ENCODE results near the gene LMO7.

The LMO7 gene

DNA sequence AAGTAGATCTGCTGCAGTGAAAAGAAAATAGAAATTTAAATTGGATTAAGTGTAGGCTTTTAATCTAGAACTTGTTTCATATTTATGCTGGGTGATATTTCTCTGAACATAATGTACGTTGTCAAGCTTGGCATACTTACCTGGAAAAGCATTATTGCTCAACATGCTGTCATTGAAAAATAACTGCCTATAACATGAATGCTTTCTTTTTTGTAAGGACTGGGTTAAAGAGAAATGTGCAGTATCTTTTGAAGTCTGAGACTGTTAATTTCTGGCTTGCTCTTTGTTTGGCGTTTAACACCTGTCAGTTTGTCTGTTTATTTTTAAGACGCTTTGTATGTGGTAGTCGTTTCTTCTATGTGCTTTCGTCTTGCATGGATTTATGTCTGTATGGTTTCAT, 175.2 kb downstream of the LMO7 start:
- DNase-seq = no peak

DNA sequence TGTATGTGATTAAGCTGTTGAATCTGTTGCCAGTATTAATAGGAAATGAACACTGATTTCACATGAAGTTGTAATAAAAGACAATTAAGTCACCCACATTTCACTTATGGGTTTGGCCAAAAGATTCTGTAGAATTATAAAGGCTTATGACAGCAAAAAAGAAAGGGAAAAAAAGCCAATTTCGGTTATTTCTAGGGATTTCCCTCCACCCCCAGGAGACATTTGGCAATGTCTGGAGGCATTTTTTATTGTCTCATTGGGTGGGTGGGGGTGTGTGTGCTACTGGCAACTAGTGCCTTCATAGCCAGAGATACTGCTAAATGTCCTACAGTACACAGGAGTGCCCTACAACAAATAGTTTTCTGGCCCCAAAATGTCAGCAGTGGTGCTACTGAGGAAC, 175.7 kb downstream of the LMO7 start:
- DNase-seq = no peak

DNA sequence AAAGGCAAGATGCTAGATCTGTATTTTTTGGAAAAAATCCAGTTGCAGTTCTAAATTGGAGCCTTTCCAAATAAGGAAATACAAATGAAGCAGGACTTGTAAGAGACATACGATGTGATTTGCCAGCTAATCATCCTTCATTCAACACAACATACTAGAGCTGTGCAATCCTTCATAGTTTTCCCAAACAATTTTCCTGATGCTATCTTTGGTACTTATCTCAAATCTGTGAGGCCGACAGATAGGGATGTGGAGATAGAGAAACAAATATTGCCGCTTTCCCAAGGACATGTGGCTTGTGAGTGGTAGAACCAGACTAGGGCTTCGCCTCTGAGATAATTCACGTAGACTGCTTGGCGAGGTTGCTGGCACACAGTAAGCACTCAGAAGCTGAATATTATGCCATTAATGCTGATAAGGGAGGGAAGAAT, 176.6 kb downstream of the LMO7 start:
- no peak for DNase-seq

DNA sequence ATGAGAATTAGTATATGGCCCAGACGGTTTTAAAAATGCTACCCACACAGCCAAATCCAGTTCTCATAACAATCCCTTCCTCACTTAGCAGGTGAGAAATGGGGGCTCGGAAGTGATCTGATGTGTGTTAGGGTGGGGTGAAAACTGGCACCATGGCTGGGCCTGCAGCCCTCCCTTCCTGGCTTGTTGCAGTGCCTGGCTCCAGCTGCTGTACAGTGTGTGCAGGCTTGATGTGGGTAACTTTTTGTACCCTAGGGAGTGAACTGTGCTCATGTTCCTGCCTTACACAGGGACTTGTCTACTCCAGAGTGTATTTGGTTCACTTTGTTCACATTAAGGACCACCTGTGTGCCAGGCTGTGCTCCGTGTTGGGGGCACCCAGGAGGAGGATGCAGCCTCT, 177.2 kb downstream of the LMO7 start:
- DNase-seq = no peak

DNA sequence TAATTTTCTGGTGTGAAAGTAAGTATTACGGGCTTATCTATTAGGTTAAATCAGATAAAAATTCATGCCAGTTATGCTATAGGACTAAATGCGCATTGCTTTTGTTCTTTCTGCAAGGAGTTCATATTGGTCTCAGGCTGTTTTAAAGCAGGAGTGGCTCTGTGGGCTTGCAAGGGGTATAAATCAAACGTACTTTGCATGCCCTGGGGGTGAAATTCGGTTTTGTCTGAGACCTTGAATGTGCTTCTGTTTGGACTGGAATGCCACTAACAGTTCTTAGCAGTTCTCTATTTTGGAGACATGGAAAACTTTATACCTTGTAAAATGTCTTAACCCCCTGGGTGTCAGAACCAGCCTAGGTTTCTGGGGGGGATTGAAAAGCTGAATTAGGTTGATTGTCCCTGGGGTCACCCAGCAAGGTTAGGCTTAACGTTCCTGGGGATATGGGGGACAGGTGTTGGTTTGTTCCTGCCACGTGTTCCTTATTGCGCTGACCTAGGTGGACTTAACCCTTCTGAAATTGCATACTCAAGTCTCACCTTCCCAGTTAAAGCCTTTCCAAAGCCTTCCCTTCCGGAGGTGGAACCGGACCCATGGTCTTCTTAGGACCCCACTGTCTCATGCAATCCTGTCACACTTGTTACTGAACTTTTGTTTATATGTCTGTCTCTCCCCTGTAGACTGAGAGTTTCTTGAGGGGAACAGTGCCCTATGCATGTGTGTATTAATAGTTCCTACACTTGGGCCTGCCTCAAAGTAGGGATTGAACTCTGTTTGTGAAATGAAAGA, 182.2 kb downstream of the LMO7 start:
- no peak for DNase-seq

DNA sequence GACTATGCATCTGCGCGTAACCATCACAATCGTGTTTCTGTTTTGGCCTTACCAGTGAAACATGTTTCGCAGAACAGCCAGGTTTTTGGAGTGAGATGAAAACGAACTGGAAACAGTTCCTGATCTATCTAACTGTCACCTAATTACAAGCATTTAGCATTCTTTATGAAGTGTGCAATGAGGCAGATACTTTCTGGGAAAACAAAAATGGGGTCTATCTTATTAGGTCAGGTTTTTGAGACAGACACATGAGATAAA, 182.8 kb downstream of the LMO7 start:
- DNase-seq = no peak

- DNase-seq = no peak
Observed at GRCh38 chr13:75825161-75825560, 189.0 kb downstream of the LMO7 start.

- DNase-seq = no peak
Observed at GRCh38 chr13:75825594-75825993, 189.5 kb downstream of the LMO7 start.

- DNase-seq = no peak
Observed at GRCh38 chr13:75826391-75826790, 190.3 kb downstream of the LMO7 start.

DNA sequence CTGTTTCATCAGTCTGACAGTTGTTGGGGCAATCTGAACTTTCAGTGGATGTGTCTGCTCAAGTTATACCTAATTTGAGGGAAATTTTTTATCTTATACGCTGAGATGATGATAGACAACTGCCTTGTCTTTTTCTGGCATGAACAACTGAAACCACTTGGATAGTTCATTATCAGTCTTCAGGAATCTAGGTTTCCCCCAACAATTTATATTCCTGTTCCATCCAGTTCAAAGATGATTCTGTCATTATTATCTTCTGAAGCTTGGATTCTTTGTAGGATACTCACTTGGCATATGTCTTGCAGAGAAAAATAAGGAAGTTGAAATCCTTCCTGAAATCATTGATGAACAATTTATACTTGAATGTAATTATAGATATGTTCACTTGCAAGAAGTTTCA, 193.7 kb downstream of the LMO7 start:
- DNase-seq = no peak

- DNase-seq = no peak
Observed at GRCh38 chr13:75830842-75831241, 194.7 kb downstream of the LMO7 start.

DNA sequence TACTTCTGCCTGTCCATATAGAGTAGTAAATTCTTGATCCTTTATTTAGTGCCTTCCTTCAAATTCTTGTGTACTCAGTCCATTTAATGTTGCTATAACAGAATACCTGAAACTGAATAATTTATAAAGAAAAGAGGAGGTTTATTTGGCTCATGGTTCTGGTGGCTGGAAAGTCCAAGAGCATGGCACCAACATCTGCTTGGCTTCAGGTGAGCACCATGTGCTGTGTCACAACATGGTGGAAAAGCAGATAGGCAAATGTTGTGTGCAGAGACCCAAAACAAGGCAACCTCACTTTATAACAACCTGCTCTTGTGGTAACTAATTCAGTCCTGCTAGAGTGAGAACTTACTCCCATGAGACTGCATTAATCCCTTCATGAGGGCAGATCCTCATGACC, 195.3 kb downstream of the LMO7 start:
- no peak for DNase-seq

DNA sequence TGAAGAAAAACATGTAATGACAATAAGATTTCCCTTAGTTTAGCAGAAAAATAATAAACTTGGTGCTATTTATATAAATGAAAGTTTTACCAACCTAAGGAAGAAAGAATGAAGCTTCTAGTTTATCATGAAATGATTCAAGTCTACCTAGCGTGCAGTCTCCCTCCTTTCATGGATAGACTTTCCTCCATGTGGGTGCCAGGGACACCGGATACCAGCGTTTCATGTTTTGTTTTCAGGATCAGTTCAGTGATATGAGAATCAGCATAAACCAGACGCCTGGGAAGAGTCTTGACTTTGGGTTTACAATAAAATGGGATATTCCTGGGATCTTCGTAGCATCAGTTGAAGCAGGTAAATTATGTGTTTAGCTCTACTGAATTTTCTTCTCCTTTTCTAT, 196.7 kb downstream of the LMO7 start:
- DNase-seq = no peak

GRCh38 chr13:75836441-75836840, 200.3 kb downstream of the LMO7 start:
- no peak for DNase-seq

DNA sequence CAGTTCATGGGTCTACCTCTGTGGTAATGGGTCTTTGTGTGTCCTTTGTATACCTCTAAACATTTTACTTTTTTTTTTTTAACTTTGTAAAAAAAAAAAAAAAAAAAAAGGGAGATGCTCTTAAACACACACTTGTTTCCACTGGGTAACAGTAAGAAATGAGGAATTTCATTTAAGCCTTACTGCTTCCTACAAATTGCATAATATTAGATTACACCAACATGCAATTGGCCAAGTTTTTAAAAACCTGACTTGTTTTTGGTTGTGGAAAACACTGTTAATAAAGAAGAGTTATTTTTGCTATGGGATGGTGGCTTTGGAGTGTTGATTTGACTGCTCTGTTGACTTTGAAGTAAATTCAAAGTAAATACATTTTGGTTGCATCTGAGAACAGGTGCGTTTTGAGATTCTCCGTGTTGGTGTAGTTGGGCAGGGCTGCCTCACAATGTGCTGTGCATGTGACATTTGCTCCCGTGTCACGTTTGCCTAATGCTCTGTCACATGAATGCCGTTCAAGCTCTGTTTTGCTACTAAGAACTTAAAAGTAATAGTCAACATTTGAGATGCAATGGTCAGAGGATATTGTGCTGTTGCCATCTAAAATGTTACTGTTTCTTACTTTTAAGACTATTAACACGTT, 202.4 kb downstream of the LMO7 start:
- no peak for DNase-seq

DNA sequence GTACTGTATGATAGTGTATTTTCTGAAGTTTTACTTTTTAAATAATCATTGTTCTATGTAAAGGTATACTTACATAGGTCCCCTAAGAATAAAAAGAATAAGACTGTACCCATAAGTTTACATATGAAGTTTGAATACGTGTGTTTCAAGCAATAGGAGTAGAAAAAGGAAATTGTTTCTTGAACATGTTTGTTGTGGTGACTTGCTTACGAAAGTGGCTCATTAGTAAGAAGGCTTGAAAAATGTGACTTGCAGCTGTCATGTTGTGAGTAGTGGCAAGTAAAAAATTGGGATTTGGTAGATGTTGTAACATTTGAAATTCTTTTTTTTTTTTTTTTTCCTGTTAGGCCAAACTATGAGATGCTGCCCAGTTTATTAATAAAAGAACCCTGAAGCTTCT, 203.3 kb downstream of the LMO7 start:
- no peak for DNase-seq

- DNase-seq = no peak
Observed at GRCh38 chr13:75841905-75842304, 205.8 kb downstream of the LMO7 start.

- no peak for DNase-seq
Observed at GRCh38 chr13:75843074-75843473, 206.9 kb downstream of the LMO7 start.

- no peak for DNase-seq
Observed at GRCh38 chr13:75843991-75844390, 207.9 kb downstream of the LMO7 start.

DNA sequence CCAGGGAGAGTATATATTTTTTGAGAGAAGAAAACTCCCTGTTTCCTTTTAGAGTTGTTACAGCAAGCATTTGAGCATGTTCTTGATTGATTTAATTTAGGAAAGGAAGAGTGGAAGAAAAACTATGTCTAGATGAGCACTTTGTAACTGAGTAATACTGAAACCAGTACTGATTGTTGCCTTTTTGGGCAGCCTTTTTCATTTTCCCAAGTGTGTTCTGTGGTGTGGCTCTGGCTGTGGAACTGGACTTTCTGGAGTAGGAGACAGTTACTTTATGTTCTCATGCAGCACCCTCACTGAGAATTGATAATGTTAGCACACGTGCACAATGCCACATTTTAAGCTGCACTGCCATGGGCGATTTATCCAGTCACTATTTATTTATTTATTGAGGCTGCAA, 211.5 kb downstream of the LMO7 start:
- DNase-seq = no peak

DNA sequence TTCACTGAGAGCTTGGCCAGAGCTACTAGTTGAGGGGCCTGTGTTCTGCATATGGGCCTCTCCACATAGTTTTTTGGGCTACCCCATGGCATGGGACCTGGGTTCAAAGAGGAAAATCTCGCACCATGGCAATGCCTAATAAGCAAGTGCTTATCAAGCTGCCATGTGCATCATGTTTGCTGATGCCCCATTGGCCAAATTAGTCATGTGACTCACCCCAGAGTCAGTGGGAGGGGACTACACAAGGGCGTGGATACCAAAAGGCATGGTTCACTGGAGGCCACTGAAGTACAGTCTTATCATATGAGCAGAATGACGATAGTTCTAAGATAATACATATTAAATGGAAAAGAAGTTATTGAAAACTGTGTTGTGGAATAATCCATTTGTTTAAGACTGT, 214.8 kb downstream of the LMO7 start:
- DNase-seq = no peak

GRCh38 chr13:75855216-75855615, 219.1 kb downstream of the LMO7 start:
- no peak for DNase-seq

DNA sequence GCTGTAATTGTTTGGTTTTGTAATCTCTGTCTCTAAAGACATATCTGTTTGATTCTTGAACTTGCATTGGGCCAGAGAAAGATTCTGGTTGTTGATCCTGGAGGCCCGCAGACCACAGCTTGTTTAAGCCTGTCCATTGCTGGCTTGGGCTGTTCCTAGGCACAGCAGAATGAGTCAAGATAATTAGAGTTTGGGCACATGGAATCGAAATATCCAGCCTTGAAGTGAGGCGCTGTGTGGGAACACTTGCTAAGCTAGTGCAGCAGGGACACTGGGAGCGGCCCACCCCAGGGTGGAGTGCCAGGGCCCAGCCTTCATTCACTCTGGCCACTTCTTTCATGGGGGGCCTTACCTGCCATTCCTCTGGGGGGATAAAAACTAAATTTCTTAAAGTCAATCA, 219.7 kb downstream of the LMO7 start:
- DNase-seq = no peak

DNA sequence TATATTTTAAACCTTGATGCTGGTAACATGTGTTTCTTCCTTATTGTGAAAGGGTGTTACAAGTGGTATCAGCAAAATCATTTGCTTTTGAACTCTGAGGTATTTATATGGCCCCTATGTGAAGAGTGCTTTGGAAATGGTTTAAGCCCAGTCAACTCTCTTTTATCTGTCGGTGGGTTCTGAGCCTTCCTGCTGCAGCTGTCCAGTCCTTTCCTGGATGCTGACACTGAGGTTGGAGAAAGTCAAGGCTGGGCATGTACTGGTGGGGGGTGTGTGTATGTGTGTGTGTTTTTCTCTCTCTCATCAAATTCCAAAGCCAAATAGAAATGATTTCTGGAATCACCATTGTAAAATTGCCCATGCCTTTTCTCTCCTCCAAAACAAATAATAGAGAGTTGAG, 221.2 kb downstream of the LMO7 start:
- DNase-seq = no peak

DNA sequence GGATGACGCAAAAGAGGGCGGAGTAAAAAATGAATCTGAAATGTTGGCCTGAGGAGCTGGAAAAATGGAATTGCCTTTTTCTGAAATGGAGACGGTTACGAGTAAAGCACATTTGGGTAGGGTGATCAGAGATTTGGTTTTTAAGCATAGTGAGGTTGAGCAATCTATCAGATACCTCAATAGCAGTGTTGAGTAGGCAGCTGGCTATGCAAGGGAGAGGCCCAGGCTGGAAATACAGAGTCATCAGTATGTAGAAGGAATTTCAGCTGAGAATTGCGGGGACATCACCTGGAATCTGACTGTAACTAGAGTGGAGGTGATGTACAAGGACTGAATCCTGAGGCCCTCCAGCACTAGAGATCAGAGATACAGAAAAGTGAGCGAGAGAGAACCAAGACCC, 224.8 kb downstream of the LMO7 start:
- DNase-seq = no peak
